Measurements from ENCODE around the gene UBE2QL1. TPM values are rescaled to one million over a fixed set of nuclear protein-coding genes. Genes with fewer than 3 reads are reported as not detected.

UBE2QL1 gene
- total RNA-seq, 1 experiment from 2014 or later: not detected

DNA sequence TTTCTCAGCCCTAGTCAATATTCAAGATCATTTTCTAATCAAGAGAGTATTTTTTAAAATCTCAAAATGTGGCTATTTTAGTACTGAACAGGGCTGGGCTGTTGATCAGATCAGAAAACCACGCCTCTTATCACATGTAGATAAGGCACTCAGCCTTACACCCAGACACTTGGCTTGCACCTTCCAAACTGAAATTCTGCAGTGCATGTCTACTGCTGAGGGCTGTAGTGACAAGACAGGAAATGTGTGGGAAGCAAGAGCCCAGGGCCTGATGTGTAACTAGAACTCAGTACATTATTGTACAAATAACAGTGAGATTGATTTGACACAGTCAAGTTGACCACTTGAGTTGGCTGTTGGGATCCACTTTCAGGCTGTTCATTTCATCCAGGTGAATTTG, 48.6 kb downstream of the UBE2QL1 start:
- Histone ChIP-seq H3K9me3 (no peaks in the 10 kb centered on the region), H3K36me3 (ENCODE audit: control insufficient read depth, insufficient read depth, low read length) (no peaks in the 10 kb centered on the region), H3K27me3 (replicated peaks; ENCODE audit: control insufficient read depth, insufficient read depth, low read length) (no peaks in the 10 kb centered on the region; the same call in 1 of the 2 replicates), H3K4me1 (no peaks in the 10 kb centered on the region), H3K4me3 (ENCODE audit: low read depth, low read length) (no peak overlapping the region)
- Mint-ChIP-seq H3K27me3 (ENCODE audit: insufficient read depth, unreplicated experiment) (peaks cover 18% of the 10 kb centered on the region), H3K36me3 (ENCODE audit: insufficient read depth, unreplicated experiment) (no peaks in the 10 kb centered on the region), H3K4me1 (ENCODE audit: low read depth, unreplicated experiment) (no peaks in the 10 kb centered on the region), H3K4me3 (ENCODE audit: unreplicated experiment) (no peak overlapping the region), H3K9me3 (ENCODE audit: unreplicated experiment) (no peaks in the 10 kb centered on the region), H3K27ac (ENCODE audit: unreplicated experiment) (no peak overlapping the region)
- intact Hi-C loops (cut with micrococcal nuclease; ENCODE audit: unreplicated experiment): no loop called here
- ChIA-PET CTCF (no interaction called here), POLR2A (no interaction called here)
- TF ChIP-seq, protein P1, sequence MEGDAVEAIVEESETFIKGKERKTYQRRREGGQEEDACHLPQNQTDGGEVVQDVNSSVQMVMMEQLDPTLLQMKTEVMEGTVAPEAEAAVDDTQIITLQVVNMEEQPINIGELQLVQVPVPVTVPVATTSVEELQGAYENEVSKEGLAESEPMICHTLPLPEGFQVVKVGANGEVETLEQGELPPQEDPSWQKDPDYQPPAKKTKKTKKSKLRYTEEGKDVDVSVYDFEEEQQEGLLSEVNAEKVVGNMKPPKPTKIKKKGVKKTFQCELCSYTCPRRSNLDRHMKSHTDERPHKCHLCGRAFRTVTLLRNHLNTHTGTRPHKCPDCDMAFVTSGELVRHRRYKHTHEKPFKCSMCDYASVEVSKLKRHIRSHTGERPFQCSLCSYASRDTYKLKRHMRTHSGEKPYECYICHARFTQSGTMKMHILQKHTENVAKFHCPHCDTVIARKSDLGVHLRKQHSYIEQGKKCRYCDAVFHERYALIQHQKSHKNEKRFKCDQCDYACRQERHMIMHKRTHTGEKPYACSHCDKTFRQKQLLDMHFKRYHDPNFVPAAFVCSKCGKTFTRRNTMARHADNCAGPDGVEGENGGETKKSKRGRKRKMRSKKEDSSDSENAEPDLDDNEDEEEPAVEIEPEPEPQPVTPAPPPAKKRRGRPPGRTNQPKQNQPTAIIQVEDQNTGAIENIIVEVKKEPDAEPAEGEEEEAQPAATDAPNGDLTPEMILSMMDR (IDR thresholded peaks at IDR 0.05; ENCODE audit: insufficient read depth in 1 of 2, low read depth in 1 of 2, low read length in 1 of 2, severe bottlenecking in 1 of 2, unreplicated experiment in 1 of 2): no peak
- BruUV-seq (replicated peaks): no TSS peak
- no peak for DNase-seq

DNA sequence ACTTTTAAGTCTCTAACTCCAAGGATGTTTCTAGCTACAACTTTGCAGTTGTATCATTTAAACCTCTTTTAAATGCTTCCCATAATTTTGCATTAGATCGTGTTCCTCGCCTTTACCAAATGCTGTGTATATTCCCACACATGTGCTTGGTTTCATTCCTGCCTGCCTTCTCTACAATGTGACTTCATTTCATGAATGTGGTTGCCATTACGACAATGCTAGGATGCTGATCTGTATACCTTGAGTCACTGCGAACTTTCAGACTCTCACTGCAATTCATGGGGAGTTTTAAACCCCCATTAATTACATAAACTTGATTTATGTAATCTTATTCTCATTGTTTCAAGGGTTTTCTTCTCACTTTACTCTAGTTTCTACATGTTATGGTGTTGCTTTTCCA, 50.3 kb downstream of the UBE2QL1 start:
- Mint-ChIP-seq H3K9me3 (ENCODE audit: unreplicated experiment) (no peaks in the 10 kb centered on the region), H3K27me3 (ENCODE audit: insufficient read depth, unreplicated experiment) (peaks cover 18% of the 10 kb centered on the region), H3K4me3 (ENCODE audit: unreplicated experiment) (no peak overlapping the region), H3K36me3 (ENCODE audit: insufficient read depth, unreplicated experiment) (no peaks in the 10 kb centered on the region), H3K4me1 (ENCODE audit: low read depth, unreplicated experiment) (no peaks in the 10 kb centered on the region), H3K27ac (ENCODE audit: unreplicated experiment) (no peak overlapping the region)
- H3K4me3 ChIP-seq (ENCODE audit: low read depth, low read length): no peak overlapping the region
- no peaks in the 10 kb centered on the region; the same call in 1 of the 2 replicates for H3K27me3 ChIP-seq (replicated peaks; ENCODE audit: control insufficient read depth, insufficient read depth, low read length)
- intact Hi-C loops (cut with micrococcal nuclease; ENCODE audit: unreplicated experiment): no loop called here
- BruUV-seq (replicated peaks): no TSS peak
- no peaks in the 10 kb centered on the region for H3K4me1 ChIP-seq
- TF ChIP-seq, protein P1 (IDR thresholded peaks at IDR 0.05; ENCODE audit: insufficient read depth in 1 of 2, low read depth in 1 of 2, low read length in 1 of 2, severe bottlenecking in 1 of 2, unreplicated experiment in 1 of 2): no peak
- ChIA-PET CTCF (no interaction called here), POLR2A (no interaction called here)
- no peaks in the 10 kb centered on the region for H3K36me3 ChIP-seq (ENCODE audit: control insufficient read depth, insufficient read depth, low read length)
- H3K9me3 ChIP-seq: no peaks in the 10 kb centered on the region
- DNase-seq: no peak

DNA sequence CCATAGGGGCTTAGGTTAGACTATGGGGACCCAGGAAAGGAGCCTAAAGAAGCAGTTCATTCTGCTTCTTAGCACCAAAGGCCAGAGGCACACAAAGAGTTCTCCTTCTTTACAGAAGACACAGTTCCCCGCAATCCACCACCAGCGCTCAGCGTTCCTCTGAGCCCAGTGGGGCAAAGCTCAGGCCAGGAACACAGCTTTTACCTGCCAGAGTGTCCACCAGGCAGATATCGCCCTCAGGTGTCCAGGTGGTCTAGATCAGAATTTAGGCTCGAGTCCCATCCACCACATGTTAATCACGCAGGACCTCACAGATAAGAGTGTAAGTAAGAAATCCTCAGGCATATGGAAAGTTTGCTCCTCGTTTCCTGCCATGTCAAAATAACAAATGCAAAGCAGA, 53.0 kb downstream of the UBE2QL1 start:
- no TSS peak for BruUV-seq (replicated peaks)
- DNase-seq: no peak
- no peaks in the 10 kb centered on the region for H3K9me3 Mint-ChIP-seq (ENCODE audit: unreplicated experiment)
- ChIA-PET POLR2A (no interaction called here), CTCF (no interaction called here)
- H3K4me3 Mint-ChIP-seq (ENCODE audit: unreplicated experiment): no peak overlapping the region
- Histone ChIP-seq H3K36me3 (ENCODE audit: control insufficient read depth, insufficient read depth, low read length) (no peaks in the 10 kb centered on the region), H3K4me1 (no peaks in the 10 kb centered on the region), H3K4me3 (ENCODE audit: low read depth, low read length) (no peak overlapping the region), H3K9me3 (no peaks in the 10 kb centered on the region), H3K27me3 (replicated peaks; ENCODE audit: control insufficient read depth, insufficient read depth, low read length) (no peaks in the 10 kb centered on the region; the same call in 1 of the 2 replicates)
- peaks cover 14% of the 10 kb centered on the region for H3K27me3 Mint-ChIP-seq (ENCODE audit: insufficient read depth, unreplicated experiment)
- H3K36me3 Mint-ChIP-seq (ENCODE audit: insufficient read depth, unreplicated experiment): no peaks in the 10 kb centered on the region
- H3K4me1 Mint-ChIP-seq (ENCODE audit: low read depth, unreplicated experiment): no peaks in the 10 kb centered on the region
- TF ChIP-seq, protein P1 (IDR thresholded peaks at IDR 0.05; ENCODE audit: insufficient read depth in 1 of 2, low read depth in 1 of 2, low read length in 1 of 2, severe bottlenecking in 1 of 2, unreplicated experiment in 1 of 2): no peak
- H3K27ac Mint-ChIP-seq (ENCODE audit: unreplicated experiment): no peak overlapping the region
- intact Hi-C loops (cut with micrococcal nuclease; ENCODE audit: unreplicated experiment): no loop called here
